Memory B cell (primary cell): Measurements from ENCODE around the gene PLCB2.
A peak's percentile ranks its signal among the peaks of the same experiment; 100 is the strongest.

Experiments used
- ATAC-seq: fragments of 150-1000 bp; cut with Tn5 transposase; 2 replicates; pipeline ENCODE4 v1.10.0; 2021; ENCODE audit warnings: low read depth, mild to moderate bottlenecking, moderate library complexity
- DNase-seq, 2 donors: peaks; one replicate each; pipeline ENCODE4 v3.0.0; 2022; ENCODE audit warnings: low spot score in 2 of 2
- H3K27ac Mint-ChIP-seq: one replicate; pipeline ENCODE4 v1.8.0; 2022; ENCODE audit warnings: mild to moderate bottlenecking, moderate library complexity, mixed read lengths
- H3K27me3 Mint-ChIP-seq: one replicate; pipeline ENCODE4 v1.8.0; 2022; ENCODE audit warnings: mixed read lengths
- H3K36me3 Mint-ChIP-seq: one replicate; pipeline ENCODE4 v1.8.0; 2022; ENCODE audit warnings: mild to moderate bottlenecking, mixed read lengths
- H3K4me1 Mint-ChIP-seq: one replicate; pipeline ENCODE4 v1.8.0; 2022; ENCODE audit warnings: mixed read lengths
- H3K4me3 Mint-ChIP-seq: one replicate; pipeline ENCODE4 v1.8.0; 2022; ENCODE audit warnings: mild to moderate bottlenecking, moderate library complexity, mixed read lengths
- H3K9me3 Mint-ChIP-seq: one replicate; pipeline ENCODE4 v1.8.0; 2022; ENCODE audit warnings: mixed read lengths

The PLCB2 gene

DNA sequence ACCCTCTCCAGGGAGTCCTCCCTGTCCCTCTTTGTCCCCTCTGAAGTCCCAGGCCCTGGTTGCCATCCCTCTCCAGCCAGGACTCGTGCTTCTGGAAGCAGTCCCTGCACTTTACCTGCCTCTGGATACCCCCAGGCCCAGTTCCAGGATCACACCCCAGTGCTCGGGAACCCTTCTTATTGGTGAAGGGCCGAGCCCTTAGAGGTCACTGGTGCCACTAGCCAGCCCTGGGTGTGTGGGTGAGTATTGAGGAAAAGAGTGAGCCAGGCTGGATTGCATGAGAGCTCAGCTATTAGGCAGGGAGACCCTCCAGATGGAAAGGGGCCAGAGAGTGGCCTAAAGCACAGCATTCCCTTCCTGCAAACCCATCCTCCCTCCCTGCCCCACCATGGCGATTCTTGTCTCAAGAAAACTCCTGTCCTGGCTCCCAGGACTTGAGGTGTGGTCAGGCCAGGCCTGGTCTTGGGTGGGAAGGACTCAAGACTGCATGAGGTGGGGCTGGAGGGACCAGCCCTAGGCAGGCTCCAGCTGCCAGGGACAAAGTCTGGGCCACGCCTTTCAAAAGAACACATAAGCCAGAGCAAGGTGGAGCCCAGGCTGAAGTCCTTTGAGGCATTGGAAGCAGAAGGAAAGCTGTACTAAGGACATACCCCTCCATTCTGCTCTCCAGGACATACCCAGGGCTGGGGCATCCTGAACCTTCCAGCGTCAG is 38.3 kb upstream of the PLCB2 start:
- Mint-ChIP-seq H3K4me1 (no peaks in the 10 kb centered on the region), H3K4me3 (no peak overlapping the region), H3K9me3 (no peaks in the 10 kb centered on the region), H3K36me3 (no peaks in the 10 kb centered on the region), H3K27ac (no peak overlapping the region), H3K27me3 (no peaks in the 10 kb centered on the region)
- ATAC-seq (no peak), DNase-seq (no peak)

DNA sequence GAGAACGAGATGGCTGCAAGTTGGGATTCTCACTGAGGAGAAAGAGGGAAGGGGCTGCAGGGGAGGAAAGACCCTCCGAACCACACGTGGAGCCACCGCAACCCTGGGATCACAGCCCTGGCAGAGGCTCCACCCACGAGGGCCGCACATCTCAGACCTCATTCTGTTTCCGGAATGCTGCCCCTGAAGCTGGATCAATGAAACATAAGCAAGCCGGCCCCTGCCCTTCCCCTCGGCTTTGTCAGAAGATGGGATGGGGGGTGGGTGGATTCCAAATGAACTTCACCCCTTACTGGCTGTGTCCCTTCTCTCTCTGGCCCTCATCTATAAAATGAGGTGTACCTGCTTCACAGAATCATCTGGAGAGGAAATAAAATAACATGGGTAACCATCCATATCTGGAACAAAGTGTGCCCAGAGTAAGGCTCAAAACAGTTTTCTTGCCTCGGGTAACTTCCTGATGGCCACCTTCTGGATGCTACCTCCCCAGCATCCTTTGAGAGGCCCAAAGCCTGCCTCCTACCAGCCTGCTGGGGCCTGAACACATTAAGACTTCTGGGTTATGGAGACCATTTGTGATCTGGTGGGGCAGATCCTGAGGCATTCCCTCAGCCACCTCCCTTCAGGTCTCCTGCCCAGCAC is 37.6 kb upstream of the PLCB2 start:
- DNase-seq, result no peak
- Mint-ChIP-seq H3K27me3 (no peaks in the 10 kb centered on the region), H3K4me1 (no peaks in the 10 kb centered on the region), H3K4me3 (no peak overlapping the region), H3K9me3 (no peaks in the 10 kb centered on the region), H3K36me3 (no peaks in the 10 kb centered on the region), H3K27ac (no peak overlapping the region)
- ATAC-seq, result no peak

DNA sequence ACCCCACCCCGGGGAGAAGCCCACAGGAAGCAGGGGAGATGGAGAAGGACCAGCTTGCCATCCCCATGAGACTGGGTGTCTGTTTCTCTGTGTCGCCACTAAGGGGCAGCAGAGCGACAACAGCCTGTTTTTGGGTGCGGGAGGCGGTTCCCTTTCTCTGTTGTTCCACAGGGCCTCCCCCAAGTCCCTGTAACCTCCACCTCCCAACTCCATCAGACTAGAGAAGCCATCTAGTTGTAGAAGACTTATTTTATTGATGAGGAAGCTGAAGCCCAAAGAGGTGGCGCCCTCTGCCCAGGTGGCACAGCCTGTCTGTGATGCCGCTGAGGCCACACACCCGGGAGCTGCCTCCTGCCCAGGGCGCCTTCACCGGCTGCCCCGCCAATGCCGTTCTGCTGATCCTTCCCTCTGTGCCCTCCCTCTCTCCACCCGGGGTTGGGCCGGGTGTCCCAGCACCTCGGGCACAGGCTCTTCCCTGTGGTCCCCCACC is 36.9 kb upstream of the PLCB2 start:
- ATAC-seq (peak; percentile 92), DNase-seq (peak; percentile 70 to 71)
- no peaks in the 10 kb centered on the region for H3K9me3 Mint-ChIP-seq
- H3K27me3 Mint-ChIP-seq, result no peaks in the 10 kb centered on the region
- no peaks in the 10 kb centered on the region for H3K36me3 Mint-ChIP-seq
- no peak overlapping the region for H3K4me3 Mint-ChIP-seq
- no peaks in the 10 kb centered on the region for H3K4me1 Mint-ChIP-seq
- H3K27ac Mint-ChIP-seq, result no peak overlapping the region

DNA sequence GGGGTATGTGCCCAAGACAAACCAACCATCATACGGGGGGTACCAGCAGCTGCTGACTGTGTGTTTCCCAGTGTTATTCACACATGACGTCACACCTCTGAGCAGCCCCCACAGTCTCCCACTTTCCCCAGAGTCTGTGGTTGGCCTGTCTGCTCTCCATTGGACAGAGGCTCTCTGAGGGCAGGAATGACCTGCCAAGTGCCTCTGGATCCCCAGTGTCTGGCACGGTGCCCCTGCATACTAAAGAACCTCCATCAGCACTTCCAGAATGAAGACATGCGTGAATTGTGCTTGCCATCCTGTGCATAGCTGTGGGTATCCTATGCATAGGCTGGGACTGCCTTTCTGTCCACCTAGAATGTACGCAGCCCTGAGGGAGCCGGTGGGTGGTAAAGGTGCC is 36.5 kb upstream of the PLCB2 start:
- no peaks in the 10 kb centered on the region for H3K4me1 Mint-ChIP-seq
- H3K4me3 Mint-ChIP-seq, result no peak overlapping the region
- no peak for ATAC-seq
- DNase-seq, result no peak
- H3K9me3 Mint-ChIP-seq, result no peaks in the 10 kb centered on the region
- no peaks in the 10 kb centered on the region for H3K36me3 Mint-ChIP-seq
- H3K27me3 Mint-ChIP-seq, result no peaks in the 10 kb centered on the region
- no peak overlapping the region for H3K27ac Mint-ChIP-seq

DNA sequence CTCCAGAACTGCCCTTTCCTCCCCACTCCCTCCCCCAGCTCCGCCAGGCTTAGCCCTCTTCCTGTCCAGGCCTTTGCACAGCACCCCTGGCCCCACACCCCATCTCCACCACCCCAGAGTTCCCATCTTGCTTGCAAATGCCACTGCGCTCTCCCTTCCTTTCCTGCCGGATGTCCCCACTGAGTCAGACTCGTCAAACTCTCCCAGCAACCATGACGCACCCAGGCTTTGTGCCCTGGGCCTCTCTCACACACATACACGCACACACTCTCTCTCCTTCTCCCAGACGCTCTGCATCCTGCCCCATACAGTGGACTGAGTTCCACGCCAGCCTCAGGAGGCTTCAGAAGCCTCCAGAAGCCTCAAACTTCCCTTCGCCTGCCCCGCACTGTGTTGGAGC is 35.8 kb upstream of the PLCB2 start:
- no peaks in the 10 kb centered on the region for H3K4me1 Mint-ChIP-seq
- ATAC-seq (no peak), DNase-seq (no peak)
- no peak overlapping the region for H3K27ac Mint-ChIP-seq
- no peaks in the 10 kb centered on the region for H3K27me3 Mint-ChIP-seq
- no peaks in the 10 kb centered on the region for H3K9me3 Mint-ChIP-seq
- no peak overlapping the region for H3K4me3 Mint-ChIP-seq
- H3K36me3 Mint-ChIP-seq, result no peaks in the 10 kb centered on the region

DNA sequence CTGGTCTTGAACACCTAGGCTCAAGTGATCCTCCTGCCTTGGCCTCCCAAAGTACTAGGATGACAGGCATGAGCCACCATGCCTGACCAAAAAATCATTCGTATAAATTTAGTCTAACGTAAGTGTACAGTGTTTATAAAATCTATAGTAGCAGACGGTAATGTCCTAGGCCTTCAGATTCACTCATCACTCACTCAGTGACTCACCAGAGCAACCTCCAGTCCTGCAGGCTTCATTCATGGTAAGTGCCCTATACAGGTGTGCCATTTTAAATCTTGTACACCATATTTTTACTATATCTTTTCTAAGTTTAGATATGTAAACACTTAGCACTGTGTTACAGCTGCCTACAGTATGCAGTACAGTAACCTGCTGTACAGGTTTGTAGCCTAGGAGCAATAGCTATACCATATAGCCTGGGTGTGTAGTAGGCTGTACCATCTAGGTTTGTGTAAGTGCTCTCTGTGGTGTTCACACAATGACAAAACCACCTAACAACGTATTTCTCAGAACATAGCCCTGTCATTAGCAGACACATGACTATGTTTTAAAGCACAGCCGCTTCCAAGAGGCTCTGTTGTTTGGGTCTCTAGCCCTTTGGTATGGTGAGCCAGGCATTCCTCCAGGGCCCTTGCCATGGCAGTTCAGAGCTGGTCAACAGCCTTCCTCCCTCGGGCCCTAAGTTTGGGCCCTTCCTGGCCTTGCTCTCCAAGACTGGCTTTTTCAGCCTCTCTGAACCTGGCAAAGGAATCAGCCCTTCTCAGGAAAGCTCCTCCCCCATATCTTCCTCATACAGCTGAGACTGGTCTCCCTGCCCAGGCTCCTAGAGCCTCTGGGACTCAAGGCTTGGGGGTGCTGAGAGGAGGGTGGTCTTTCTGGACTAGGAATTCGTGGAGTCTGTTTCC is 34.9 kb upstream of the PLCB2 start:
- ATAC-seq (no peak), DNase-seq (no peak)
- H3K4me3 Mint-ChIP-seq, result no peak overlapping the region
- no peaks in the 10 kb centered on the region for H3K9me3 Mint-ChIP-seq
- peaks cover 5% of the 10 kb centered on the region for H3K4me1 Mint-ChIP-seq
- H3K27ac Mint-ChIP-seq, result no peak overlapping the region
- H3K27me3 Mint-ChIP-seq, result peaks cover 2% of the 10 kb centered on the region
- H3K36me3 Mint-ChIP-seq, result no peaks in the 10 kb centered on the region

DNA sequence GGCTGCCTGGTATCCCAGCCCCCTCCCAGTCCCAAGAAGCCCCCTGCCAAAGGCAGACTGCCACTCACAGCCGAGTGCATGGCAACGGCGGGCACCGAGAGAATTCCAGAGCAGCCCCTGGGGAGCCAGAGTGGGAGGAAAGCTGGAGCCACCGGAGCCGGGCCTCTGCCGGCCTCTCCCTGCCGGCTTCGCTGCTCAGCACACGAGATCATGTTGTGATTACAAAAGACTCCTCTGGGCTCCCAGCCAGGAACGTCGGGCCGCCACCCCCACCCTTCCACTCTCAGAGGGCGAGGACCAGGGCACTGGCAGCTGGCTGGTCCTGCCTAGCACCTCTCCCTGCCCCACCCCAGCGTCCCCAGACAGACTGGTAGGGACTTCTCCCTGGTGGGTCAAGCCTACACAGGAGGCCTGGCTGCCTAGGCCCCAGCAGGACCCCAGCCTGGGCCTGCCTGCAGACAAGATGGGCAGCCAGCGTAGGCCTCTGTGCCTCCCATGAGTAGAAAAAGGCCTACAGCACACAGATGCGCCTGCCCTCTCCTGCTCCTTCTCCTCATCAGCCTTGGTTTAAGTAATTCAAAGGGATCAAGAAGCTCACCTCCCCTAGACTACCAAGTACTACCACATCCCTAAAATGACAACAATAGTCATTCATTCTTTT is 33.1 kb upstream of the PLCB2 start, which contains the start of gene CCDC9B:
Gene CCDC9B, minus strand, starts transcription at position 200 of the 661 bp plus-strand sequence. Its CDS starts 120 bp downstream, at position 80.
- Mint-ChIP-seq H3K27ac (no peak within 1 kb of the TSS), H3K4me1 (peaks cover 5% of the 10 kb centered on the region), H3K27me3 (peaks cover 2% of the 10 kb centered on the region), H3K4me3 (no peak within 1 kb of the TSS), H3K9me3 (no peaks in the 10 kb centered on the region), H3K36me3 (no peaks in the 10 kb centered on the region)
- ATAC-seq (no peak), DNase-seq (no peak)

DNA sequence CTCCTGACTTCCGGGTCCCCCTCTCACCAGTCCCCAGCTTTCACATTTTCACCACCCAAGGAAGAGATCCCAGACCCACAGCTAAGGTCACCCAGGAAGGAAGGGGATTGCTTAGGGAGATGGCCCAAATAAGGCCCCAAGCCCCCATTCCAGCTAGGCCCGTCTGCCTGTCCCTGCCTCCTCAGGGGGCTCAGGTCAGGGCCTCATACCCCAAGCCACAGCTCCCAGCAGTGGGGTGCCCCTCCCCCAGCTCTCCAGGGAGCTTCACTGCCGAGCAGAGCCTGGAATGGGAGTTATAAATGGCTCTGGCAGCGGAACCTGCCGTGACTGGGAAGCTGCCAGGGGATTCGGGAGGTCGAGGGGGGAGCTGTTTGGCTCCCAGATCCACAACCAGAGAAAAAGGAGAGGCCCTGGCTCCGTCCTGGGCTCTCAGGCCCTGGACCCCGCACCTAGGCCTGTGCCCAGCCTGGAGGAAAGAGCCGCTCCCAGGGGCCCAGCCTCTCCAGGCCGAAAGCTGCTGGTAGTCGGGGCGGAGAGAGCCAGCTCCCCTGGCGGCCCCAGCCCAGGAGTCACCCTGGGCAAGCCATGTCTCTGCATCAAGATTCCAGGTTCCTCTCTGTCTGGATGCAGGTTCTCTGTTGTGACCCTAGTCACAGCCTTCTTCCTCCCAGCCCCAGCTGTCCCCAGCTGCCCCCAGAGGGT is 32.5 kb upstream of the PLCB2 start:
- H3K36me3 Mint-ChIP-seq, result no peaks in the 10 kb centered on the region
- H3K9me3 Mint-ChIP-seq, result no peaks in the 10 kb centered on the region
- no peak overlapping the region for H3K4me3 Mint-ChIP-seq
- peaks cover 2% of the 10 kb centered on the region for H3K27me3 Mint-ChIP-seq
- peaks cover 5% of the 10 kb centered on the region for H3K4me1 Mint-ChIP-seq
- DNase-seq (no peak), ATAC-seq (no peak)
- no peak overlapping the region for H3K27ac Mint-ChIP-seq

DNA sequence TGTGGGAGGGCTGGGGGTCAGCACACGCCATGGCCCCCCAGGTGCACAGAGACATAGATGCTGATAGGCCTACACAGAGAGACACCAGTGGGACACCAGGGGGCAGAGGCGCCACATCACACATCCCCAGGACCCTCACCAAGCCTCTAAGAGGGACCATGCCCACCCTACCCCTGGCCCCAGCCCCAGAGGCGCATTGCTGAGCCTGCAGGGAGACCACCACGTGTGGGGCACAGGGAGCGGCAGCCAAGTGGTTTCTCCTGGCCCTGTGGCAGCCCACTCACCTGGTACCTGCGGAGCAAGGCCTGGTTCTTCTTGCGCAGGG is 31.8 kb upstream of the PLCB2 start:
- Mint-ChIP-seq H3K4me3 (no peak overlapping the region), H3K4me1 (peaks cover 5% of the 10 kb centered on the region)

DNA sequence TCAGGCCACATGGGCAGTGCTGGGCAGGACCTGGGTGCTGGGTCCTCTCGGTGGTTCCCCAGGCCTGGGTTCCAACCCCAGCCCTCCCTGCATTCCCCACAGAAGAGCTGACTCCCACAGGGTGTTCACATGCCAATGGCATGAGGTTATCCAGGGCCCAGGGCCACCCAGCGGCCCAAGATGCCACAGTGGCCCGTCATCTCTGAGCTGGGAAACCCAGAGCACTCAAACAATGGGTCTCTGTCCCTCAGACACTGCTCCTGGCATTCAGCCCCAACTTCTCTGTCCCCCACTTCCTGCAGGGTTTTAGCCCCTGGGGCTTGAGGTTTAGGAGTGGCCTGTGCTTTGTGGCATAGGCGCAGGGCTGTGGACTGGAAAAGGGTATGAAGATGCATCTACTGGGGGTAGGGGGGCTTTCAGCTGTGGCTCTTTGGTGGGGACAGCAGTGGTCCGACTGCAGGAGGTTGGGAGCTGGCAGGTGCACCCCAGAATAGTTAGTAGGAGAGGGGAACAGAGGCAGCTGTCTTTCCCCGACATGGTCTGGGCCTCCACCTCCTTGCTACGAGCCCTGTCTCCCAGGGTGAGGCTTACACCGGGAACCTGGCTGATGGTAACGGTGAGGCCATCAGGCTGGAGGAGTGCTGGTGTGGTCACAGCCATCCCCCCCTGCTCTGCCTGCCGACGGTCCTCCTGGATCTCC is 31.3 kb upstream of the PLCB2 start:
- no peaks in the 10 kb centered on the region for H3K9me3 Mint-ChIP-seq
- H3K27ac Mint-ChIP-seq, result no peak overlapping the region
- H3K27me3 Mint-ChIP-seq, result peaks cover 2% of the 10 kb centered on the region
- ATAC-seq (no peak), DNase-seq (no peak)
- H3K4me3 Mint-ChIP-seq, result no peak overlapping the region
- no peaks in the 10 kb centered on the region for H3K36me3 Mint-ChIP-seq
- peaks cover 7% of the 10 kb centered on the region for H3K4me1 Mint-ChIP-seq

More for the DNA sequence above, 31.8 kb upstream of the PLCB2 start:
- ATAC-seq (no peak), DNase-seq (no peak)
- Mint-ChIP-seq H3K9me3 (no peaks in the 10 kb centered on the region), H3K36me3 (no peaks in the 10 kb centered on the region), H3K27ac (no peak overlapping the region), H3K27me3 (peaks cover 2% of the 10 kb centered on the region)

DNA sequence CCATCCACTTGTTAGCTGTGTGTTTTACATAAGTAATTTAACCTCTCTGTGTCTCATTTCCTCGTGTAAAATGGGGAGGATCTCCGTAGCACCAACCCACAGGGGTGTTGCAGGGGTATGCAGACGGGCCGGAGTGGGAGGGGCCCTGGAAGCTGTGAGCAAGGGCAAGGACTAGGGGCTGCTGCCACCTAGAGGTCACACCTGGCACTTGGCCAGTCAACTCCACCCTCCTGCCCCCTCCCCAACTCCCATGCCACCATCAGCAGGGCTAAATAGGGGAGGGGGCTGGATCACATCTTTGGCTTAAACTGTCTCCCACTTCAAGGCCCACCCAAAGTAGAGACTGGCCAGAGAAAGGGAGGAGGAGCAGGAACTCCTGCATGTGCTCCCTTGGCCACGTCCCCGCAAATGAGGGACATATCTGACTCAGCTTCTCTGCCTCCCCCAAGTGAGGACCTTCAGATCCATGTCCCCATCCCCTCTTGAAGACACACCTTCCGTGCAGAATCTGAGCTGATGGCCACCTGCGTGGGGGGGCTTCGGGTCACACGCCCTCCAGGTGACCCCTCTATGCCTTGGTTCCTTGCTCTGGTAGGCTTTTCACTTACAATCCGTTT is 30.4 kb upstream of the PLCB2 start:
- peak; percentile 92 for ATAC-seq
- H3K27ac Mint-ChIP-seq, result no peak overlapping the region
- H3K27me3 Mint-ChIP-seq, result peaks cover 2% of the 10 kb centered on the region

DNA sequence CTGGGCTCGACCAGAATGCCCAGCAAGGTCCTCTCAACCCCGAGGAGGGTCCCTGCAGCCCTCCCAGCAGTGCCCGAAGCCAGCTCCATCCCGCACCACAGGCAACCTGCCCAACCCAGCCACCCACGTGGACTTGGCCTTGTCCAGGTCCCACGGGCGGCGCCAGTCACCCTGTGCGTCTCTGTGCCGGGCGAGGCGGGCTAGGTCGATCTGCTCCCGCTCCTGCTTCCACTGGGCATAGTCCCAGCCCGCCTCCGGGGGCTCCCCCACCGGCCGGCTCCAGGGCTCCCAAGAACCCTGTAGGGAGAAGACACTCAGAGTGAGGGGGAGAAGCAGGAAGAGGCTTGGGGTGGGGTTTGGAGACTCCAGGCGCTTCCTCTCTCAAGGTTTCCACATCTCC is 29.9 kb upstream of the PLCB2 start:
- Mint-ChIP-seq H3K9me3 (no peaks in the 10 kb centered on the region), H3K4me3 (no peak overlapping the region), H3K4me1 (peaks cover 13% of the 10 kb centered on the region), H3K36me3 (no peaks in the 10 kb centered on the region), H3K27ac (no peak overlapping the region), H3K27me3 (peaks cover 2% of the 10 kb centered on the region)
- ATAC-seq, result no peak
- DNase-seq, result no peak

More for the DNA sequence above, 30.4 kb upstream of the PLCB2 start:
- peaks cover 13% of the 10 kb centered on the region for H3K4me1 Mint-ChIP-seq
- H3K4me3 Mint-ChIP-seq, result no peak overlapping the region
- H3K36me3 Mint-ChIP-seq, result no peaks in the 10 kb centered on the region
- peak; percentile 71 to 74 for DNase-seq
- H3K9me3 Mint-ChIP-seq, result no peaks in the 10 kb centered on the region
